Upper lobe of left lung (tissue), 4 donors: Measurements from ENCODE around the gene THSD7A.

ENCODE experiments used
- POLR2A ChIP-seq, 4 donors: fragments of 450-650 bp; IDR thresholded peaks; one replicate each; pipeline ENCODE4 v1.5.1; 2016 to 2017; ENCODE audit warnings: antibody characterized with exemption in 4 of 4, mild to moderate bottlenecking in 2 of 4
- TF ChIP-seq, protein P1 (sequence below), 6 experiments: fragments of 450-650 bp in 4 of 6; fragments of 200-600 bp in 2 of 6; sonication (generic) in 2 of 6; IDR thresholded peaks; one replicate each; pipeline ENCODE4 v1.5.1; 2016 to 2019; ENCODE audit warnings: antibody characterized with exemption in 6 of 6

DNA sequence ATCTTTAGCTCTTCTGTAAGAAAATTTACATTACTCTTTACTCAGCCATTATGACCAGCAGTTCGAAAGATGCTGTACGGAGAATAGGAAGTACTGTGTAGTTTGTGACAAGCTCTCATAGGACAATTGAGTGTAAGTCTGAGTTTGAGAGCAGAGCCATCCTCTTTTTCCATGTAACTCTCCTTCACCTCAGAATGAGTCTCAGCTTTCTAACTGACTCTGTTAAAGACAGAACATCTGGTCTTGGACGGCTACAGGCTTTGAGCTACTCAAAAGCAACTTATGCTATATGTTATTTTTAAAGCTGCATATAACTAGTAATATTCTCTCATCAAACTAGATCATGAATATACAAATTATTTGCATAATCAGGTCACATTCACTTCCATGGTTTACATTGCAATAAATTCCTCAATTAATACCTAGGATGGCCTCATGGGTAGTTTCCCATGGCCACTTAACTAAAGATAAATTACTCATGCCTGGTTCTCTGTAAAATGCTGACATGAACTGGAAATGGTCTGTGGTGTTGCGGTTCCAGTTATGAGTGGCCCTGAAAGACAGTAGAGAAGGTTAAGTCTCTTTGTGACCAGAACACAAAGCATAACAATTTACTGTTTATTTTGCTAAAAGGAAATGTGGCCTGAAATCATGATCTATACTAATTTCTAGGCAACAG lies 499.7 kb downstream of the THSD7A start:
- TF ChIP-seq, protein P1, sequence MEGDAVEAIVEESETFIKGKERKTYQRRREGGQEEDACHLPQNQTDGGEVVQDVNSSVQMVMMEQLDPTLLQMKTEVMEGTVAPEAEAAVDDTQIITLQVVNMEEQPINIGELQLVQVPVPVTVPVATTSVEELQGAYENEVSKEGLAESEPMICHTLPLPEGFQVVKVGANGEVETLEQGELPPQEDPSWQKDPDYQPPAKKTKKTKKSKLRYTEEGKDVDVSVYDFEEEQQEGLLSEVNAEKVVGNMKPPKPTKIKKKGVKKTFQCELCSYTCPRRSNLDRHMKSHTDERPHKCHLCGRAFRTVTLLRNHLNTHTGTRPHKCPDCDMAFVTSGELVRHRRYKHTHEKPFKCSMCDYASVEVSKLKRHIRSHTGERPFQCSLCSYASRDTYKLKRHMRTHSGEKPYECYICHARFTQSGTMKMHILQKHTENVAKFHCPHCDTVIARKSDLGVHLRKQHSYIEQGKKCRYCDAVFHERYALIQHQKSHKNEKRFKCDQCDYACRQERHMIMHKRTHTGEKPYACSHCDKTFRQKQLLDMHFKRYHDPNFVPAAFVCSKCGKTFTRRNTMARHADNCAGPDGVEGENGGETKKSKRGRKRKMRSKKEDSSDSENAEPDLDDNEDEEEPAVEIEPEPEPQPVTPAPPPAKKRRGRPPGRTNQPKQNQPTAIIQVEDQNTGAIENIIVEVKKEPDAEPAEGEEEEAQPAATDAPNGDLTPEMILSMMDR (IDR thresholded peaks at IDR 0.05) = no peak
- TF ChIP-seq POLR2A (IDR thresholded peaks at IDR 0.05) = no peak
